Measurements from ENCODE around the gene ANAPC1.
"Not testable (repeated sequence)": the region's sequence is repeated elsewhere in the genome, so short reads cannot be mapped to it uniquely, and the experiment has no call there.

ANAPC1 gene

GRCh38 chr2:111883661-111884591 lies at the start of gene ANAPC1:
TSS of gene ANAPC1 (minus strand) at chr2:111884193. CDS start at chr2:111880825, 3,368 bp downstream.
- DNase-seq = peak; percentile 59 to 79

GRCh38 chr2:111932841-111933291 lies 48.9 kb upstream of the ANAPC1 start:
- no peak for DNase-seq

- no peak for DNase-seq
These were observed 46.9 kb upstream of the ANAPC1 start for GRCh38 chr2:111930875-111931274.

- DNase-seq = no peak
These were observed 46.4 kb upstream of the ANAPC1 start for GRCh38 chr2:111930409-111930808.

GRCh38 chr2:111927723-111928122 lies 43.7 kb upstream of the ANAPC1 start:
- no peak for DNase-seq

GRCh38 chr2:111924617-111925107 lies 40.7 kb upstream of the ANAPC1 start:
- no peak for DNase-seq

- DNase-seq = no peak
These were observed 39.3 kb upstream of the ANAPC1 start for GRCh38 chr2:111923276-111923804.

GRCh38 chr2:111919794-111920608 lies 36.0 kb upstream of the ANAPC1 start:
- DNase-seq = peak; percentile 35 to 48

- no peak for DNase-seq
These were observed 35.4 kb upstream of the ANAPC1 start for GRCh38 chr2:111919365-111919764.

- no peak for DNase-seq
These were observed 34.4 kb upstream of the ANAPC1 start for GRCh38 chr2:111918383-111918806.

GRCh38 chr2:111917106-111917505 lies 33.1 kb upstream of the ANAPC1 start:
- DNase-seq = no peak

GRCh38 chr2:111912547-111912946 lies 28.6 kb upstream of the ANAPC1 start:
- no peak for DNase-seq

- not testable (repeated sequence) for DNase-seq
These were observed 27.4 kb upstream of the ANAPC1 start for GRCh38 chr2:111911295-111911977.

GRCh38 chr2:111910609-111911277 lies 26.8 kb upstream of the ANAPC1 start:
- DNase-seq = no peak

GRCh38 chr2:111909997-111910396 lies 26.0 kb upstream of the ANAPC1 start:
- DNase-seq = not testable (repeated sequence)

GRCh38 chr2:111909079-111909478 lies 25.1 kb upstream of the ANAPC1 start:
- no peak for DNase-seq

GRCh38 chr2:111908578-111908977 lies 24.6 kb upstream of the ANAPC1 start:
- no peak for DNase-seq

GRCh38 chr2:111905990-111906735 lies 22.2 kb upstream of the ANAPC1 start:
- peak; percentile 6 to 72 for DNase-seq

GRCh38 chr2:111905475-111905869 lies 21.5 kb upstream of the ANAPC1 start:
- DNase-seq = not testable (repeated sequence)

GRCh38 chr2:111904726-111905474 lies 20.9 kb upstream of the ANAPC1 start:
- no peak for DNase-seq

All from hippocampal formation (tissue), 2 donors.